ENCODE measurements around the gene IL24.
"Not testable (repeated sequence)": the region's sequence is repeated elsewhere in the genome, so short reads cannot be mapped to it uniquely, and the experiment has no call there.

The IL24 gene

GRCh38 chr1:206921772-206922265, 24.6 kb downstream of the IL24 start, which contains the start of gene FCMR:
TSS of gene FCMR (minus strand) at chr1:206921941. CDS start at chr1:206921854, 87 bp downstream.
- no peaks in the 10 kb centered on the region for H4K20me1 ChIP-seq (ENCODE audit: insufficient read depth, low read length)
- peak within 1 kb of the TSS; percentile 17 for H2AFZ ChIP-seq (ENCODE audit: low read depth, low read length)
- no peaks in the 10 kb centered on the region for H3K9me3 ChIP-seq (ENCODE audit: insufficient read depth, low read length)
- H3K9ac ChIP-seq (ENCODE audit: low read length) = peak within 1 kb of the TSS; percentile 90
- H3K27me3 ChIP-seq (ENCODE audit: low read depth, low read length) = no peaks in the 10 kb centered on the region
- peak within 1 kb of the TSS; percentile 97 for H3K27ac ChIP-seq (ENCODE audit: low read length)
- H3K4me3 ChIP-seq (ENCODE audit: low read length) = peak within 1 kb of the TSS; percentile 73
- peaks cover 64% of the 10 kb centered on the region for H3K4me1 ChIP-seq (ENCODE audit: low read length)
- peaks cover 18% of the 10 kb centered on the region for H3K79me2 ChIP-seq (ENCODE audit: low read length)
- TF ChIP-seq EZH2phosphoT487 (IDR thresholded peaks at IDR 0.05; ENCODE audit: low read depth) (no peak), CTCF (IDR thresholded peaks at IDR 0.05; ENCODE audit: low read depth, low read length) (no peak)
- peak within 1 kb of the TSS; percentile 90 for H3K4me2 ChIP-seq (ENCODE audit: low read length)
- no peaks in the 10 kb centered on the region for H3K36me3 ChIP-seq (replicated peaks; ENCODE audit: low read depth, low read length)

GRCh38 chr1:206922524-206922923, 25.3 kb downstream of the IL24 start:
- peak overlapping the region; percentile 97 for H3K27ac ChIP-seq (ENCODE audit: low read length)
- peaks cover 18% of the 10 kb centered on the region for H3K79me2 ChIP-seq (ENCODE audit: low read length)
- TF ChIP-seq EZH2phosphoT487 (IDR thresholded peaks at IDR 0.05; ENCODE audit: low read depth) = no peak
- TF ChIP-seq CTCF (IDR thresholded peaks at IDR 0.05; ENCODE audit: low read depth, low read length) = no peak

GRCh38 chr1:206923009-206923960, 26.0 kb downstream of the IL24 start:
- H3K27ac ChIP-seq (ENCODE audit: low read length) = peak overlapping the region; percentile 97
- H2AFZ ChIP-seq (ENCODE audit: low read depth, low read length) = no peak overlapping the region
- peaks cover 18% of the 10 kb centered on the region for H3K79me2 ChIP-seq (ENCODE audit: low read length)
- TF ChIP-seq EZH2phosphoT487 (IDR thresholded peaks at IDR 0.05; ENCODE audit: low read depth) (no peak), CTCF (IDR thresholded peaks at IDR 0.05; ENCODE audit: low read depth, low read length) (no peak)
- H3K9me3 ChIP-seq (ENCODE audit: insufficient read depth, low read length) = no peaks in the 10 kb centered on the region
- H3K4me2 ChIP-seq (ENCODE audit: low read length) = peak overlapping the region; percentile 90
- H3K9ac ChIP-seq (ENCODE audit: low read length) = peak overlapping the region; percentile 90
- no peaks in the 10 kb centered on the region for H3K27me3 ChIP-seq (ENCODE audit: low read depth, low read length)
- H3K4me1 ChIP-seq (ENCODE audit: low read length) = peaks cover 78% of the 10 kb centered on the region
- no peaks in the 10 kb centered on the region for H3K36me3 ChIP-seq (replicated peaks; ENCODE audit: low read depth, low read length)
- H4K20me1 ChIP-seq (ENCODE audit: insufficient read depth, low read length) = no peaks in the 10 kb centered on the region
- peak overlapping the region; percentile 73 for H3K4me3 ChIP-seq (ENCODE audit: low read length)

More at GRCh38 chr1:206922524-206922923, 25.3 kb downstream of the IL24 start:
- Histone ChIP-seq H3K4me2 (ENCODE audit: low read length) (peak overlapping the region; percentile 90), H4K20me1 (ENCODE audit: insufficient read depth, low read length) (no peaks in the 10 kb centered on the region), H3K27me3 (ENCODE audit: low read depth, low read length) (no peaks in the 10 kb centered on the region), H3K9ac (ENCODE audit: low read length) (peak overlapping the region; percentile 90), H3K4me1 (ENCODE audit: low read length) (peaks cover 70% of the 10 kb centered on the region), H3K4me3 (ENCODE audit: low read length) (peak overlapping the region; percentile 73), H3K36me3 (replicated peaks; ENCODE audit: low read depth, low read length) (no peaks in the 10 kb centered on the region), H2AFZ (ENCODE audit: low read depth, low read length) (no peak overlapping the region; the same call in 1 of the 2 replicates), H3K9me3 (ENCODE audit: insufficient read depth, low read length) (no peaks in the 10 kb centered on the region)

- H3K36me3 ChIP-seq (replicated peaks; ENCODE audit: low read depth, low read length); H3K9me3 ChIP-seq (ENCODE audit: insufficient read depth, low read length); H4K20me1 ChIP-seq (ENCODE audit: insufficient read depth, low read length); H2AFZ ChIP-seq (ENCODE audit: low read depth, low read length); H3K27me3 ChIP-seq (ENCODE audit: low read depth, low read length): not testable (repeated sequence)
- H3K4me3 ChIP-seq (ENCODE audit: low read length) = peak overlapping the region; percentile 73
- peak overlapping the region; percentile 97 for H3K27ac ChIP-seq (ENCODE audit: low read length)
- H3K9ac ChIP-seq (ENCODE audit: low read length) = peak overlapping the region; percentile 90
- peak overlapping the region; percentile 90 for H3K4me2 ChIP-seq (ENCODE audit: low read length)
- peaks cover 18% of the 10 kb centered on the region for H3K79me2 ChIP-seq (ENCODE audit: low read length)
- peaks cover 85% of the 10 kb centered on the region for H3K4me1 ChIP-seq (ENCODE audit: low read length)
These were observed 26.8 kb downstream of the IL24 start for GRCh38 chr1:206923961-206924557.
